Measurements from ENCODE around the gene GLCE. TPM values are rescaled to one million over a fixed set of nuclear protein-coding genes. Genes with fewer than 3 reads are reported as not detected.
A peak's percentile ranks its signal among the peaks of the same experiment; 100 is the strongest.

GLCE gene
- total and polyA plus RNA-seq, 9 of the 15 experiments (the other 6 are each of a cell fraction or from before 2014, with no cell fraction given) = 4.6 to 12.3 (median 10.6) TPM

DNA sequence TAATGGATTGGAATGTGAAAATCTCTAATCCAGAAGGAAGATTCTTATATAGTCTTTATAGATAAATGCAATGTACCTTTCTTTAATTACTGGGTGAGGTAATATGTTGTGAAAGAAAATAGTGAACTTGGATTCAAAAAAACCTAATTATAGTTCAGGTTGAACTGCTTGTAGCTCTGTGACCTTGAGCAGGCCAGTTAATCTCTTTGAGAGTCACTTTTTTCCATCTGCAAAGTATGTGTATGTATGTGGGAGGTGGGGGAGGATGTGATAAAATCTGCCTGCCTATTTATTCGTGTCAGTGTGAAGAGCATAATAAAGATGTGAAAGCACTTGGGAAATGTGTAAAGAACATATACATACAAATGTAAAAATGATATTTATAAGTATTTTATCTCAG, 34.4 kb downstream of the GLCE start (continued):
- TF ChIP-seq GTF2E2 (tag; IDR thresholded peaks at IDR 0.05) (peak; percentile 21; the same call in 1 of the 2 replicates), DIDO1 (tag; IDR thresholded peaks at IDR 0.05; ENCODE audit: low read depth) (no peak), KLF10 (CRISPR knock-in tag; IDR thresholded peaks at IDR 0.05) (no peak)
- TF ChIP-seq, protein P1, sequence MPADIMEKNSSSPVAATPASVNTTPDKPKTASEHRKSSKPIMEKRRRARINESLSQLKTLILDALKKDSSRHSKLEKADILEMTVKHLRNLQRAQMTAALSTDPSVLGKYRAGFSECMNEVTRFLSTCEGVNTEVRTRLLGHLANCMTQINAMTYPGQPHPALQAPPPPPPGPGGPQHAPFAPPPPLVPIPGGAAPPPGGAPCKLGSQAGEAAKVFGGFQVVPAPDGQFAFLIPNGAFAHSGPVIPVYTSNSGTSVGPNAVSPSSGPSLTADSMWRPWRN (IDR thresholded peaks at IDR 0.05; ENCODE audit: low read depth) = no peak

DNA sequence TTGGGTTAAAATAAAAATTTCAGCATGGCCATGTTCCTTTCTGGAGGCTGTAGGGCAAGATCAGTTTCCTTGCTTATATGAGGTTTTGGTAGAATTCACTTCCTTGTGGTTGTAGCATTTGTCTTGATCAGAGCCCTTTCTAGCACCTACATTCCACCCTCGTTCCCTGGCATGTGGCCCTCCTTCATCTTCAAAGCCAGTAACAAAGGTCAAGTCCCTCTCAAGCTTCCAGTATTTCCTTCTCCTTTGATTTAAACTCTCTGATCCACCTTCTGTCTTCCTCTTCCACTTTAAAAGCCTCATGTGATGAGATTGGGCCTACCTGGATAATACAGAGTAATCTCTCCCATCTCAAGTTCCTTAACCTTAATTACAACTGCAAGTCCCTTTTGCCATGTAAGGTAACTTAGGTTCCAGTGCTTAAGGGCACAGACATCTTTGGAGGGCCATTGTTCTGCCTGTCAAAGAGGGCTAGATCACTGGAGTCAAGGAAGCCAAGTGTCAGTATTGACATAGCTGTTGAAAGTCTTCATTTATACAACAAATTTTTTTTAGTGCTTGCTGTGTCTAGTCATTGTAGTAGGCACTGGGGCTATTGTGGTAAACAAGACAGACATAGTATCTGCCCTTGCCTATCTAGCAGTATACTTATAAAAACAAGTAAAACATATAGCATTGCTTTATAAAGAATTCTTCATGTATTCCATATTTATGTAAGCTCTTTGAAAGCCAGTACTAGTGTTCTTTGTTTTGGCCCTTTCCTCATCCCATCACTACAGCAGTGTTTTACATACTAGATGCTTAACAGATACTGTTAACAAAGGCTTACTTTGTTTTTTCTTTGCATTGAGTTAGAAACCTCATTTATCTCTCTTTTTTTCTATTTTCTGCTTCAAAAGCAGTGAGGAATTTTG, 40.7 kb downstream of the GLCE start:
- DNase-seq (ENCODE audit: extremely low read depth in 1 of 4, low spot score in 3 of 4) (no peak), FAIRE-seq (no peak), ATAC-seq (no peak)
- intact Hi-C loops (cut with micrococcal nuclease) = no loop called here
- Histone ChIP-seq H3K4me2 (ENCODE audit: insufficient read depth, low read length) (no peak overlapping the region), H3K4me3 (no peak overlapping the region), H3K79me2 (ENCODE audit: control insufficient read depth, insufficient read depth, low read length) (no peaks in the 10 kb centered on the region), H3K9me1 (ENCODE audit: control insufficient read depth, insufficient read depth, low read length) (no peaks in the 10 kb centered on the region), H3K27ac (ENCODE audit: extremely low read depth, low read depth, low read length) (no peak overlapping the region), H3K27me3 (ENCODE audit: control insufficient read depth in 2 of 2, insufficient read depth in 2 of 2, low read length in 2 of 2) (no peaks in the 10 kb centered on the region), H3K9me3 (replicated peaks; ENCODE audit: control insufficient read depth, insufficient read depth, low read depth, low read length) (no peaks in the 10 kb centered on the region), H2AFZ (ENCODE audit: low read depth, low read length) (no peak overlapping the region), H3K4me1 (replicated peaks in 1 of 2; ENCODE audit: control insufficient read depth in 2 of 2, insufficient read depth in 2 of 2, low read length in 2 of 2) (no peaks in the 10 kb centered on the region), H3K9ac (ENCODE audit: insufficient read depth in 1 of 2, low read depth in 2 of 2, low read length in 2 of 2) (no peak overlapping the region), H4K20me1 (replicated peaks; ENCODE audit: control insufficient read depth, insufficient read depth, low read length) (no peaks in the 10 kb centered on the region), H3K36me3 (ENCODE audit: control insufficient read depth, insufficient read depth, low read length) (no peaks in the 10 kb centered on the region)
- 14% methylated on average over 1 of the region's 1 CpG for WGBS (ENCODE audit: insufficient coverage, low coverage, missing lambda C conversion rate)
- no TSS peak for BruUV-seq (replicated peaks)
- TF ChIP-seq SNRNP70 (optimal IDR thresholded peaks at IDR 0.05; ENCODE audit: low read depth, low read length) (no peak), NR1H2 (CRISPR knock-in tag; IDR thresholded peaks at IDR 0.05) (no peak), BRCA1 (IDR thresholded peaks at IDR 0.05) (no peak), BRCA1 (CRISPR knock-in tag; IDR thresholded peaks at IDR 0.05) (no peak), ZC3H8 (IDR thresholded peaks at IDR 0.05) (no peak)
- CTCF ChIA-PET (ENCODE audit: low intra/inter-chr PET ratio) = no interaction called here
- in situ Hi-C loops (cut with MboI) = no loop called here
- POLR2A ChIA-PET = no interaction called here
